HEK293 (cell line): ENCODE results near the gene SPEM3.

ENCODE experiments used
- CTCF ChIA-PET: fragments of 350-600 bp; formaldehyde crosslinking; extraction: SDS; loops from one replicate; lab custom pipeline; 2021; ENCODE audit warnings: antibody characterized with exemption; lab: Yijun Ruan, JAX
- POLR2A ChIA-PET: fragments of 300-600 bp; formaldehyde crosslinking; extraction: SDS; loops from one replicate; lab custom pipeline; 2020; ENCODE audit warnings: antibody characterized with exemption, inconsistent platforms; lab: Yijun Ruan, JAX
- H3K27ac ChIP-seq: fragments of 200-500 bp; sonication (Bioruptor generic); 2 replicates; pipeline ENCODE4 v1.5.1; 2014; ENCODE audit warnings: low read depth, low read length, control low read depth, inconsistent platforms; ENCODE audit errors: extremely low read depth
- H3K36me3 ChIP-seq, 2 experiments: fragments of 200-500 bp in 1 of 2; sonication (Bioruptor generic) in 1 of 2; 1 replicate in 1 of 2; 2 replicates in 1 of 2; pipeline ENCODE4 v1.5.1; 2014 to 2017; ENCODE audit warnings: inconsistent platforms in 2 of 2, low read length in 2 of 2; ENCODE audit not compliant: control insufficient read depth in 2 of 2, insufficient read depth in 1 of 2
- H3K4me1 ChIP-seq: fragments of 200-500 bp; sonication (Bioruptor generic); 2 replicates; pipeline ENCODE4 v1.5.1; 2014; ENCODE audit warnings: mild to moderate bottlenecking, low read length, inconsistent platforms; ENCODE audit not compliant: control insufficient read depth, insufficient read depth
- H3K4me3 ChIP-seq: 2 replicates; pipeline ENCODE4 v1.5.1; 2011; ENCODE audit warnings: low read depth, mild to moderate bottlenecking, control low read depth, low read length, moderate library complexity
- H3K9me3 ChIP-seq: fragments of 200-500 bp; sonication (Bioruptor generic); 2 replicates; pipeline ENCODE4 v1.5.1; 2014; ENCODE audit warnings: low read depth, low read length, inconsistent platforms; ENCODE audit not compliant: control insufficient read depth, insufficient read depth
- BCL11A ChIP-seq: fragments of 450-650 bp; formaldehyde crosslinking; IDR thresholded peaks from 2 replicates; pipeline ENCODE4 v1.5.1; 2016; ENCODE audit warnings: low read depth, missing biosample characterization, missing genetic modification characterization
- IKZF3 ChIP-seq: fragments of 450-650 bp; IDR thresholded peaks from 2 replicates; pipeline ENCODE4 v1.5.0; 2018; ENCODE audit warnings: missing biosample characterization, mild to moderate bottlenecking, missing genetic modification characterization, moderate library complexity
- SETDB1 ChIP-seq: IDR thresholded peaks from one replicate; pipeline ENCODE4 v1.6.1; 2017; ENCODE audit warnings: mild to moderate bottlenecking, low read length, moderate library complexity, mixed read lengths; ENCODE audit not compliant: insufficient read length
- YY2 ChIP-seq: fragments of 450-650 bp; formaldehyde crosslinking; IDR thresholded peaks from 2 replicates; pipeline ENCODE4 v1.5.1; 2016; ENCODE audit warnings: missing biosample characterization, missing genetic modification characterization
- ZNF214 ChIP-seq: fragments of 450-650 bp; formaldehyde crosslinking; IDR thresholded peaks from 2 replicates; pipeline ENCODE4 v1.5.1; 2017; ENCODE audit warnings: missing biosample characterization, mild to moderate bottlenecking, missing genetic modification characterization, borderline replicate concordance
- ZNF221 ChIP-seq: fragments of 450-650 bp; formaldehyde crosslinking; IDR thresholded peaks from 2 replicates; pipeline ENCODE4 v1.5.1; 2017; ENCODE audit warnings: missing biosample characterization, missing genetic modification characterization, borderline replicate concordance
- ZNF335 ChIP-seq: fragments of 450-650 bp; formaldehyde crosslinking; conservative IDR thresholded peaks from 2 replicates; pipeline ENCODE4 v1.5.1; 2016; ENCODE audit warnings: missing biosample characterization, missing genetic modification characterization
- ZNF341 ChIP-seq: fragments of 450-650 bp; formaldehyde crosslinking; IDR thresholded peaks from 2 replicates; pipeline ENCODE4; 2016; ENCODE audit warnings: low read depth, missing biosample characterization, missing genetic modification characterization
- ZNF585B ChIP-seq: fragments of 450-650 bp; formaldehyde crosslinking; IDR thresholded peaks from 2 replicates; pipeline ENCODE4 v1.5.1; 2016; ENCODE audit warnings: missing biosample characterization, missing genetic modification characterization
- TF ChIP-seq, protein P1 (sequence below): fragments of 450-650 bp; formaldehyde crosslinking; conservative IDR thresholded peaks from 2 replicates; pipeline ENCODE4 v1.5.1; 2016; ENCODE audit warnings: low read depth, missing biosample characterization, missing genetic modification characterization
- TF ChIP-seq, protein P2 (sequence below): fragments of 450-650 bp; formaldehyde crosslinking; IDR thresholded peaks from 2 replicates; pipeline ENCODE4 v1.5.1; 2016; ENCODE audit warnings: missing biosample characterization, missing genetic modification characterization
- TF ChIP-seq, protein P3 (sequence below): fragments of 450-650 bp; formaldehyde crosslinking; IDR thresholded peaks from 2 replicates; pipeline ENCODE4 v1.5.1; 2016; ENCODE audit warnings: missing biosample characterization, missing genetic modification characterization

Gene SPEM3

DNA sequence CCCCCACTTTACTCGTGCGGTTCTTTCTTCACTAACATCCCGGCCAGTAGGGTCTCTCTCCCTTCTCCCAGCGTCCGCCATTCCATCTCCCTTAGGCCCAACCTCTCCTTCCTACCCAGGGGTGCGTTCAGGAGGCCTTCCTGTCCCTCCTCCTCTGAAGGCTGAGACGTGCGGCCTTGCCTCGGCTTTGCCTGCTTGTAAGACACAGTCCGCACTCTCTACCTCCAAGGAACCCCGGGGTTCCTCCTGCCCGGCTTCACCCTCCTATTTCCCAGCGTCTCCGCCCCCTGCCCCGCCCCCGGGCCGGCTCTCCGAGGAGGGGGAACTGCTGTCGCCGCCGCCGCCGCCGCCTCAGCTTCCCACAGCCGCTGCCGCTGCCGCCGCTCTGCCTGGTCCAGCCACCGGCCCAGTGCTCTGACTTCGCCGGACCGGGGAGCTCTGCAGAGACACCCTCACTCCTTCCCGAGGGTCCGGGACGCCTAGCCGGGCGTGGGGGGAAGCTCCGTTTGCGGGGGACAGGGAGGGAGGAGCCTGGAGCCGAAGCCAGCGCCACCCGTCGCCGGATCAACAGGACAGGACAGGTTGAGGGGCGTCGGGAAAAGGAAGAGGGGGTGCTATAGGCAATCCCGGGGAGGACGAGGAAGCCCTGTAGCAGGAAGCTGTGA, 9.4 kb downstream of the SPEM3 start (continued):
- TF ChIP-seq, protein P1, sequence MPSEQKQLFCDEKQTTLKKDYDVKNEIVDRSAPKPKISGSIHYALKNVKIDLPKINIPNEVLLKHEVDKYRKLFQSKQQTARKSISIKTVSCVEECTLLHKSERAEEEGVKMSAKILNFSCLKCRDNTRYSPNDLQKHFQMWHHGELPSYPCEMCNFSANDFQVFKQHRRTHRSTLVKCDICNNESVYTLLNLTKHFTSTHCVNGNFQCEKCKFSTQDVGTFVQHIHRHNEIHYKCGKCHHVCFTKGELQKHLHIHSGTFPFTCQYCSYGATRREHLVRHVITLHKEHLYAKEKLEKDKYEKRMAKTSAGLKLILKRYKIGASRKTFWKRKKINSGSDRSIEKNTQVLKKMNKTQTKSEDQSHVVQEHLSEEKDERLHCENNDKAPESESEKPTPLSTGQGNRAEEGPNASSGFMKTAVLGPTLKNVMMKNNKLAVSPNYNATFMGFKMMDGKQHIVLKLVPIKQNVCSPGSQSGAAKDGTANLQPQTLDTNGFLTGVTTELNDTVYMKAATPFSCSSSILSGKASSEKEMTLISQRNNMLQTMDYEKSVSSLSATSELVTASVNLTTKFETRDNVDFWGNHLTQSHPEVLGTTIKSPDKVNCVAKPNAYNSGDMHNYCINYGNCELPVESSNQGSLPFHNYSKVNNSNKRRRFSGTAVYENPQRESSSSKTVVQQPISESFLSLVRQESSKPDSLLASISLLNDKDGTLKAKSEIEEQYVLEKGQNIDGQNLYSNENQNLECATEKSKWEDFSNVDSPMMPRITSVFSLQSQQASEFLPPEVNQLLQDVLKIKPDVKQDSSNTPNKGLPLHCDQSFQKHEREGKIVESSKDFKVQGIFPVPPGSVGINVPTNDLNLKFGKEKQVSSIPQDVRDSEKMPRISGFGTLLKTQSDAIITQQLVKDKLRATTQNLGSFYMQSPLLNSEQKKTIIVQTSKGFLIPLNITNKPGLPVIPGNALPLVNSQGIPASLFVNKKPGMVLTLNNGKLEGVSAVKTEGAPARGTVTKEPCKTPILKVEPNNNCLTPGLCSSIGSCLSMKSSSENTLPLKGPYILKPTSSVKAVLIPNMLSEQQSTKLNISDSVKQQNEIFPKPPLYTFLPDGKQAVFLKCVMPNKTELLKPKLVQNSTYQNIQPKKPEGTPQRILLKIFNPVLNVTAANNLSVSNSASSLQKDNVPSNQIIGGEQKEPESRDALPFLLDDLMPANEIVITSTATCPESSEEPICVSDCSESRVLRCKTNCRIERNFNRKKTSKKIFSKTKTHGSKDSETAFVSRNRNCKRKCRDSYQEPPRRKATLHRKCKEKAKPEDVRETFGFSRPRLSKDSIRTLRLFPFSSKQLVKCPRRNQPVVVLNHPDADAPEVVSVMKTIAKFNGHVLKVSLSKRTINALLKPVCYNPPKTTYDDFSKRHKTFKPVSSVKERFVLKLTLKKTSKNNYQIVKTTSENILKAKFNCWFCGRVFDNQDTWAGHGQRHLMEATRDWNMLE = no peak
- no peak for TF ChIP-seq ZNF221 (tag by site-specific recombination)
- TF ChIP-seq, protein P2, sequence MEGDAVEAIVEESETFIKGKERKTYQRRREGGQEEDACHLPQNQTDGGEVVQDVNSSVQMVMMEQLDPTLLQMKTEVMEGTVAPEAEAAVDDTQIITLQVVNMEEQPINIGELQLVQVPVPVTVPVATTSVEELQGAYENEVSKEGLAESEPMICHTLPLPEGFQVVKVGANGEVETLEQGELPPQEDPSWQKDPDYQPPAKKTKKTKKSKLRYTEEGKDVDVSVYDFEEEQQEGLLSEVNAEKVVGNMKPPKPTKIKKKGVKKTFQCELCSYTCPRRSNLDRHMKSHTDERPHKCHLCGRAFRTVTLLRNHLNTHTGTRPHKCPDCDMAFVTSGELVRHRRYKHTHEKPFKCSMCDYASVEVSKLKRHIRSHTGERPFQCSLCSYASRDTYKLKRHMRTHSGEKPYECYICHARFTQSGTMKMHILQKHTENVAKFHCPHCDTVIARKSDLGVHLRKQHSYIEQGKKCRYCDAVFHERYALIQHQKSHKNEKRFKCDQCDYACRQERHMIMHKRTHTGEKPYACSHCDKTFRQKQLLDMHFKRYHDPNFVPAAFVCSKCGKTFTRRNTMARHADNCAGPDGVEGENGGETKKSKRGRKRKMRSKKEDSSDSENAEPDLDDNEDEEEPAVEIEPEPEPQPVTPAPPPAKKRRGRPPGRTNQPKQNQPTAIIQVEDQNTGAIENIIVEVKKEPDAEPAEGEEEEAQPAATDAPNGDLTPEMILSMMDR (tag by site-specific recombination) = no peak
- TF ChIP-seq, protein P3, sequence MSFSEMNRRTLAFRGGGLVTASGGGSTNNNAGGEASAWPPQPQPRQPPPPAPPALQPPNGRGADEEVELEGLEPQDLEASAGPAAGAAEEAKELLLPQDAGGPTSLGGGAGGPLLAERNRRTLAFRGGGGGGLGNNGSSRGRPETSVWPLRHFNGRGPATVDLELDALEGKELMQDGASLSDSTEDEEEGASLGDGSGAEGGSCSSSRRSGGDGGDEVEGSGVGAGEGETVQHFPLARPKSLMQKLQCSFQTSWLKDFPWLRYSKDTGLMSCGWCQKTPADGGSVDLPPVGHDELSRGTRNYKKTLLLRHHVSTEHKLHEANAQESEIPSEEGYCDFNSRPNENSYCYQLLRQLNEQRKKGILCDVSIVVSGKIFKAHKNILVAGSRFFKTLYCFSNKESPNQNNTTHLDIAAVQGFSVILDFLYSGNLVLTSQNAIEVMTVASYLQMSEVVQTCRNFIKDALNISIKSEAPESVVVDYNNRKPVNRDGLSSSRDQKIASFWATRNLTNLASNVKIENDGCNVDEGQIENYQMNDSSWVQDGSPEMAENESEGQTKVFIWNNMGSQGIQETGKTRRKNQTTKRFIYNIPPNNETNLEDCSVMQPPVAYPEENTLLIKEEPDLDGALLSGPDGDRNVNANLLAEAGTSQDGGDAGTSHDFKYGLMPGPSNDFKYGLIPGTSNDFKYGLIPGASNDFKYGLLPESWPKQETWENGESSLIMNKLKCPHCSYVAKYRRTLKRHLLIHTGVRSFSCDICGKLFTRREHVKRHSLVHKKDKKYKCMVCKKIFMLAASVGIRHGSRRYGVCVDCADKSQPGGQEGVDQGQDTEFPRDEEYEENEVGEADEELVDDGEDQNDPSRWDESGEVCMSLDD = no peak
- no peak for TF ChIP-seq ZNF585B (tag by site-specific recombination)
- TF ChIP-seq ZNF214 (tag by site-specific recombination) = no peak
- TF ChIP-seq BCL11A (tag by site-specific recombination) = no peak
- TF ChIP-seq YY2 (tag by site-specific recombination) = no peak

DNA sequence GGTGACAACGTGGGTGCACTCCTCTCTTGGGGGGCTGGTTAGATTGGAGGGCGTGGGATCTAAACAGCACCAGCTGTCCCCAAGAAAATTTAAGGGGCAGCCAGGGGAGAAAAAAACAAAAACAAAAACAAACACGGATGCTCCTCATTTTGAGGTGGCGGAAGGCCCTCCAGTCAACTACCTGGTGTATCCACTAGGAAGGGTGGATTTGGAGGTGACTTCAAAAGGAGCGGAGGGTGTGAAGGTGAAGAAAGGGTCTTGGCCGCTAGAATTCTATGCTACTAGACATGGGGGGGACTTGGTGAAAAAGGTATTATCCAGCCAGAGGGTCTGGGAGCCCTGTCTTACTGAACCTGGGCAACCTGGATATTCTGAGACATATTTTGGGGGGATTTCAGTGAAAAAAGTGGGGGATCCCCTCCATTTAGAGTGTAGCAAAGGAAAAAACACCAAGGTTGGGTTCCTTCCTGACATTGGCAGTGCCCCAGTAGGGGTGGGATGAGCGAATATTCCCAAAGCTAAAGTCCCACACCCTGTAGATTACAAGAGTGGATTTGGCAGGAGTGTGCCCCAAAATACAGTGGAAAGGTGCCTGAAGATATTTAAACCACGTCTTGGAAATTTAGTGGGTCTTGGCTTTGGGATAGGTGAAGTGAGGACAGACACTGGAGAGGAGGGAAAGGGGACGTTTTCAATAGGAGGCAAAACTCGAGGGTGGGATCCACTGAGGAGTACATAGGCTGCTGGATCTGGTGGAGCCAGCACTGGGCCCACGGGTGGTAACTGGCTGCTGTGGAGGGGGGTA, 10.2 kb downstream of the SPEM3 start:
- POLR2A ChIA-PET = interaction anchor here (0.5 to 3.1 kb wide), 3 partner anchors 35 to 756 kb away, joined by 3 to 21 read pairs (median 4); partner anchors contain the start of genes POLR2A and TMEM256
- peaks cover 18% of the 10 kb centered on the region for H3K4me1 ChIP-seq
- H3K9me3 ChIP-seq = no peaks in the 10 kb centered on the region
- H3K27ac ChIP-seq = no peak overlapping the region
- no peak overlapping the region for H3K4me3 ChIP-seq
- CTCF ChIA-PET = interaction anchor here (0.8 to 3.8 kb wide), 3 partner anchors 37 to 122 kb away, joined by 3 to 18 read pairs (median 3); partner anchors contain the start of gene TMEM95
- TF ChIP-seq IKZF3 (tag by site-specific recombination) (peak; percentile 12; the same call in 1 of the 2 replicates), ZNF335 (tag by site-specific recombination) (peak; percentile 63), ZNF341 (no peak), SETDB1 (no peak)
- TF ChIP-seq, all 188 proteins: peak for 2
- no peaks in the 10 kb centered on the region for H3K36me3 ChIP-seq
